TTC549 (cell line): ENCODE measurements around the gene MAZ.
"Not testable (repeated sequence)": the region's sequence is repeated elsewhere in the genome, so short reads cannot be mapped to it uniquely, and the experiment has no call there.

Experiments used
- FAIRE-seq: peaks from 2 replicates; lab custom pipeline; 2012; peaks lifted over from hg19 to GRCh38; lab: Jason Lieb, UNC

The MAZ gene

GRCh38 chr16:29825145-29826044, 19.1 kb downstream of the MAZ start:
- no peak for FAIRE-seq

- no peak for FAIRE-seq
Measured at GRCh38 chr16:29826342-29826695, 20.0 kb downstream of the MAZ start.

- FAIRE-seq = no peak
Measured at GRCh38 chr16:29830774-29831173, 24.4 kb downstream of the MAZ start.

- FAIRE-seq = no peak
Measured at GRCh38 chr16:29831490-29831889, 25.2 kb downstream of the MAZ start.

DNA sequence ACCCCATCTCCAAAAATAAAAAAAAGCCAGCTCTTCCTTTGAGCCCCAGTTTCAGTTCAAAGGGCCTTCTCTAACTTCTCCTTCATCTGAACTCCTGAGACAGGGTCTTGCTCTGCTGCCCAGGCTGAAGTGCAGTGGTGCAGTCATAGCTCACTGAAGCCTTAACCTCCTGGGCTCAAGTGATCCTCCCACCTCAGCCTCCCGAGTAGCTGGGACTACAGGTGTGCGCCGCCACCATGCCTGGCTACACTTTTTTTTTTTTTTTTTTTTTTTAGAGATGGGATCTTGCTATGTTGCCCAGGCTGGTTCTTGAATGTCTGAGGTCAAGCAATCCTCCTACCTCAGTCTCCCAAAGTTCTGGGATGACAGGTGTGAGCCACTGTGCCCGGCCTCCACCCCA, 26.9 kb downstream of the MAZ start:
- not testable (repeated sequence) for FAIRE-seq

GRCh38 chr16:29834079-29834478, 27.8 kb downstream of the MAZ start:
- FAIRE-seq = no peak

- FAIRE-seq = no peak
Measured at GRCh38 chr16:29835926-29836325, 29.6 kb downstream of the MAZ start.

DNA sequence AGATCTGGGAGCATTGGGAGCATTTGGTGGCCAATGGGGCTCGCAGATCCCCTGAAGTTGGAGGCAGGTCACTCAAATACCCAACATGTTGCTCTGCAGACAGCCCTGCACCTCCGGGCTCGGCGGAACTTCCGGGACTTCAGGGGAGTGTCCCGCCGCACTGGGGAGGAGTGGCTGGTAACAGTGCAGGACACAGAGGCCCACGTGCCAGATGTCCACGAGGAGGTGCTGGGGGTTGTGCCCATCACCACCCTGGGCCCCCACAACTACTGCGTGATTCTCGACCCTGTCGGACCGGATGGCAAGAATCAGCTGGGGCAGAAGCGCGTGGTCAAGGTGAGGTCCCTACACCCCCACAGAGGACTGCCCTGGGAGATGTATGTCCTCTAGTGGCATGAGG, 30.3 kb downstream of the MAZ start:
- no peak for FAIRE-seq

DNA sequence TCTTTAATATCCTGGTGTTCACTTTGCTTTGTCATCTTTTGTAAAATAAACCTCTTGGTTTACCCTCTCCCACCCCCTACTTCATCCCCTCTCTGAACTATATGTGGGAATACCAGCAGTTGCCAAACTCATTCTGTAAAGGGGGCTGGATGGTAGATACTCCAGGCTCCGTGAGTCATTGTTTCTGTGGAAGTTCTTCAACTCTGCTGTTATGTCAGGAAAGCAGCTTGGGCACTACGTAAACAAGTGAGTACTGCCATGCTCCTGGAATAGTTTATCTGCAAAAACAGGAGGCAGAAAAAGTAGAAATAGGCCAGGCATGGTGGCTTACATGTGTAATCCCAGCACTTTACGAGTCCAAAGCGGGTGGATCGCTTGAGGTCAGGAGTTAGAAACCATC, 31.5 kb downstream of the MAZ start:
- FAIRE-seq = no peak

DNA sequence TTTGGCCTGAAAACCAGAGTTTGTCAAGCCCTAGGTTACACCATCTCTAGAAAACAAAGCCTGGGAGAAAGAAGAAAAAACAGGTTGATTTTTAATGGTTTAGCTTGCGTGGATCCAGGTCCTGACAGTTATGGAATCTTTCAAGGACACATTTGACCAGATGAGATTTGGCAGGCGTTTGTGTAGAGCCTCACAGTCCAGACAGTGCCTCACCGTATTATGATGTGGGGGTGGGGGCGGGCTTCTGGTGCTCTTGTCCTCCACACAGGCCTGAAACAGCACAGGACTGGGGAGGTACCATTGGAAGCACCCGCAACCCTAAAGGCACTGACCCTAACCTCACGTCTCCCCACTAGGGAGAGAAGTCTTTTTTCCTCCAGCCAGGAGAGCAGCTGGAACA, 33.5 kb downstream of the MAZ start:
- FAIRE-seq = no peak

DNA sequence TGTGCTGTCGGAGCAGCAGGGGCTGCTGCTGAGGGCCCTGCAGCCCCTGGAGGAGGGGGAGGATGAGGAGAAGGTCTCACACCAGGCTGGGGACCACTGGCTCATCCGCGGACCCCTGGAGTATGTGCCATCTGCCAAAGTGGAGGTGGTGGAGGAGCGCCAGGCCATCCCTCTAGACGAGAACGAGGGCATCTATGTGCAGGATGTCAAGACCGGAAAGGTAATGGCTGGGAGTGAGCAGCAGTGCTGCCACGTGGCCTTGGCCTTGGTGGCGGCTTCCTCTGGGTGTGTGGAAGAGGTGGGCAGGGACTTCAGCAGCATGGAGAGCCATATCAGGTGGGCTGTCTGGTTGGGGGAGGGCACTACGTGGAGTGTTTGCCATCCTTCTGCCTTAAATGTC, 33.9 kb downstream of the MAZ start:
- FAIRE-seq = no peak

- FAIRE-seq = no peak
Measured at GRCh38 chr16:29841631-29842030, 35.3 kb downstream of the MAZ start.

GRCh38 chr16:29842732-29843346, 36.5 kb downstream of the MAZ start:
- FAIRE-seq = no peak

GRCh38 chr16:29843931-29844330, 37.6 kb downstream of the MAZ start:
- no peak for FAIRE-seq

- no peak for FAIRE-seq
Measured at GRCh38 chr16:29844575-29845331, 38.4 kb downstream of the MAZ start.

DNA sequence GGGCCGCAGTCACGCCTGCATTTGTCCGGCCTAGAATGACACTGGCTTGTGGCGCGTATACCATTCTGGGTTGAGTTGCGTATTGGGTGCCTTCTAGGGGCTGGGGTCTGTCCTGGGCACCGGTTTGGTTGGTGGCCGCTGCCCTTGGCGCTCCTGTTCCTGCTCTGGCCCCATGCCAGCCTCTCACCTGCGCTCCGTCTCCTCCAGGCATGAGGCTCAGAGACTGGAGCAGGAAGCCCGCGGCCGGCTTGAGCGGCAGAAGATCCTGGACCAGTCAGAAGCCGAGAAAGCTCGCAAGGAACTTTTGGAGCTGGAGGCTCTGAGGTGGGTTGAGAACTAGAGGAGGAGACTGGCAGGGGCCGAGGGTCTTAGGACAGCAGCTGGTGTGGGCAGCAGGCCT, 39.3 kb downstream of the MAZ start:
- no peak for FAIRE-seq

DNA sequence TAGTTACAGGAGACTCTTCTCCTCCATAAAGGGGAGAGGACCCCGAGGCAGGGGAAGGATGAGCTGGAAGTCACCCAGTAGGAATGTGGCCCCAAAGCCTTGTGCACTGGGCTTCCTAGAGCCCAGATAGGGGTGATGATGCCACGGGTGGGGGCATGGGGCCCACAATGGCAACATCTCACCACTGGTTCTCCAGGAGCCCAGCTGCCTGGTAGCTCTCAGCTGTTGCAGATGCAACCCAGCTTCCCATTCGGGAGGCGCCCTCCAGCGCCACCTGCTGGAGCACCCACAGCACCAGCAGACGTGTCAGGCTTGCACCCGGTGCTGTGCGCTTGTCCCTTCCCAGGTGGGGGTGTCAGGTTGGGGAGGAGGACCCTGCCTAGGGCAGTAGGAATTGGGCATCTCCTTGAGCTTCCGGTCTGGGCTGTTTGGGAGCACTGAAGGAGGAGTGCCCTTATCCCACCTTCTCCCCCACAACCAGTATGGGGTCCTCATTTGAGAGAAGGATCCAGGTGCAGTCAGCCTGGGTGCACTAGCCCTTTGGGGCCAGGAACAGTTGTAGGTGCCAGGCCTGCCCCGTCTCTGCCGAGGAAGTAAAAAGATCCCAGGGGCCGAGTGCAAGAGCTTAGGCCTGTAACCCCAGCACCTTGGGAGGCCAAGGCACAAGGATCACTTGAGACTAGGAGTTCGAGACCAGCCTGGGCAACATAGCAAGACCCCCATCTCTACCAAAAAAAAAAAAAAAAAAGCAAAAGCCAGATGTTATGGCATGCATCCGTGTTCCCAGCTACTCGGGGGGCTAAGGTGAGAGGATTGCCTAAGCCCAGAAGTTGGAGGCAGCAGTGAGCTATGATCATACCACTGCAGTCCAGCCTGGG, 42.3 kb downstream of the MAZ start:
- no peak for FAIRE-seq

GRCh38 chr16:29849505-29849904, 43.2 kb downstream of the MAZ start:
- FAIRE-seq = no peak

DNA sequence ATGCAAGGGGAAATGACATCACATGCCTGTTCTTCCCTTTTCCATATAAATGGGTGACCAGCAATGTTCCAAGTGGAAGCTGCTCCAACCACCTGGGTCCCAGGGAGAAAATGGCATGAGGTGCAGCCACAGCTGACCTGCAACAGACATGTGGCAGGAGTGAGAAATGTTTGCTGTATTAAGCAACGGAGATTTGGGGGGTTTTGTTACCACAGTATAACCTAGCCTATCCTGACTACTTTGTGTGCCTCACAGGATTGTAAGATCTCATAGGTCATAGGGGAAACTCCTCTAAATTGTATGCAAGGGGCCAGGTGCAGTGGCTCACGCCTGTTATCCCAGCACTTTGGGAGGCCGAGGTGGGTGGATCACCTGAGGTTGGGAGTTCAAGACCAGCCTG, 44.7 kb downstream of the MAZ start:
- no peak for FAIRE-seq

DNA sequence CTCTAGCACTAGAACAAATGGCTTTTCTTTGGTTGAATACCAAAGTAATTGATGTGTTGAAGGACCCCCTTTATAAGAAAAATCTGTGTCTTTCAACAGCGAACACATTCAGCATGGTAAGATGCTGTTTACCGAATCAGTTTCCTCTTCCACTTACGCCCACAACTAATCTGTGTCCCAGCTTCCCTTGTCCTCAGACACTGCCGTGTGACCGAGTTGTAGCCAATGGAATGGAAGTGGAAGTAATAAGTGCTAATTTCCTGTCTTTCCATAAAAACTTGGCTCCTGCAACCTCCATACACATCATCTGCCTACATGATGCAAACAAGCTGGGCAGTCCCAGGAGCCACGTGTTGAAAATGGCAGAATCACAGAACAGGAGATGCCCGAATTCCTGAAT, 46.3 kb downstream of the MAZ start:
- no peak for FAIRE-seq

GRCh38 chr16:29854520-29855100, 48.3 kb downstream of the MAZ start:
- FAIRE-seq = no peak
